T-helper 17 cell (primary cell): ENCODE data around the gene LACTBL1. TPM values are rescaled to one million over a fixed set of nuclear protein-coding genes. Genes with fewer than 3 reads are reported as not detected.
"Not testable (repeated sequence)": the region's sequence is repeated elsewhere in the genome, so short reads cannot be mapped to it uniquely, and the experiment has no call there.

Source experiments
- ATAC-seq: fragments of 150-1000 bp; cut with Tn5 transposase; 2 replicates; pipeline ENCODE4 v1.10.0; 2021; ENCODE audit warnings: mild to moderate bottlenecking, moderate library complexity
- DNase-seq, 3 donors: peaks; one replicate each; pipeline versions ENCODE4 v3.0.0 to v3.0.0-alpha.2; 2020 to 2021
- H3K9me3 ChIP-seq: one replicate; pipeline ENCODE4 v1.7.0; 2013; ENCODE audit warnings: low read length, mild to moderate bottlenecking; ENCODE audit not compliant: control insufficient read depth, poor library complexity, severe bottlenecking
- H3K27ac Mint-ChIP-seq: one replicate; pipeline ENCODE4 v1.8.0; 2022; ENCODE audit warnings: mild to moderate bottlenecking, moderate library complexity, mixed read lengths
- H3K27me3 Mint-ChIP-seq: one replicate; pipeline ENCODE4 v1.8.0; 2022; ENCODE audit warnings: mixed read lengths
- H3K36me3 Mint-ChIP-seq: one replicate; pipeline ENCODE4 v1.8.0; 2022; ENCODE audit warnings: low read depth, mixed read lengths
- H3K4me1 Mint-ChIP-seq: one replicate; pipeline ENCODE4 v1.8.0; 2022; ENCODE audit warnings: mild to moderate bottlenecking, mixed read lengths
- H3K4me3 Mint-ChIP-seq: one replicate; pipeline ENCODE4 v1.8.0; 2022; ENCODE audit warnings: mild to moderate bottlenecking, moderate library complexity, mixed read lengths
- total RNA-seq, 4 donors: library from RNA in 2 of 4; stranded (reverse) in 2 of 4; gene quantifications; one replicate each; pipeline ENCODE4 v1.2.3 and lab custom pipeline; 2022 to 2026

Gene LACTBL1
- total RNA-seq, 2 donors from 2014 or later = not detected

GRCh38 chr1:23000133-23000532 lies 27.5 kb upstream of the LACTBL1 start:
- H3K27ac Mint-ChIP-seq, H3K4me3 Mint-ChIP-seq, H3K4me1 Mint-ChIP-seq, DNase-seq, H3K9me3 ChIP-seq, H3K36me3 Mint-ChIP-seq, ATAC-seq, H3K27me3 Mint-ChIP-seq: not testable (repeated sequence)

GRCh38 chr1:22997528-22997927 lies 24.9 kb upstream of the LACTBL1 start:
- H3K27me3 Mint-ChIP-seq, H3K27ac Mint-ChIP-seq, H3K9me3 ChIP-seq, ATAC-seq, DNase-seq, H3K4me3 Mint-ChIP-seq, H3K4me1 Mint-ChIP-seq, H3K36me3 Mint-ChIP-seq: not testable (repeated sequence)

- H3K9me3 ChIP-seq = no peaks in the 10 kb centered on the region
- H3K27me3 Mint-ChIP-seq = no peaks in the 10 kb centered on the region
- H3K4me1 Mint-ChIP-seq = no peaks in the 10 kb centered on the region
- no peaks in the 10 kb centered on the region for H3K36me3 Mint-ChIP-seq
- no peak overlapping the region for H3K27ac Mint-ChIP-seq
- no peak overlapping the region for H3K4me3 Mint-ChIP-seq
- no peak for ATAC-seq
- DNase-seq = no peak
Observed at GRCh38 chr1:22995774-22996173, 23.1 kb upstream of the LACTBL1 start.

- not testable (repeated sequence) for DNase-seq, H3K9me3 ChIP-seq, ATAC-seq, H3K4me3 Mint-ChIP-seq, H3K36me3 Mint-ChIP-seq, H3K4me1 Mint-ChIP-seq, H3K27ac Mint-ChIP-seq
- peaks cover 18% of the 10 kb centered on the region for H3K27me3 Mint-ChIP-seq
Observed at GRCh38 chr1:22993220-22993795, 20.6 kb upstream of the LACTBL1 start.

GRCh38 chr1:22992384-22992783 lies 19.7 kb upstream of the LACTBL1 start:
- peaks cover 28% of the 10 kb centered on the region for H3K27me3 Mint-ChIP-seq
- DNase-seq, H3K36me3 Mint-ChIP-seq, H3K9me3 ChIP-seq, H3K4me1 Mint-ChIP-seq, H3K4me3 Mint-ChIP-seq, H3K27ac Mint-ChIP-seq, ATAC-seq: not testable (repeated sequence)

- ATAC-seq = no peak
- no peaks in the 10 kb centered on the region for H3K4me1 Mint-ChIP-seq
Observed at GRCh38 chr1:22983944-22984343, 11.3 kb upstream of the LACTBL1 start.

GRCh38 chr1:22980471-22980790 lies 7.8 kb upstream of the LACTBL1 start:
- H3K27ac Mint-ChIP-seq, DNase-seq: not testable (repeated sequence)

More at GRCh38 chr1:22983944-22984343, 11.3 kb upstream of the LACTBL1 start:
- DNase-seq = no peak
- no peak overlapping the region for H3K4me3 Mint-ChIP-seq
- no peak overlapping the region for H3K27ac Mint-ChIP-seq
- no peaks in the 10 kb centered on the region for H3K36me3 Mint-ChIP-seq
- H3K9me3 ChIP-seq = no peaks in the 10 kb centered on the region
- peaks cover 48% of the 10 kb centered on the region for H3K27me3 Mint-ChIP-seq

GRCh38 chr1:22978299-22978698 lies 5.6 kb upstream of the LACTBL1 start:
- peaks cover 7% of the 10 kb centered on the region for H3K4me1 Mint-ChIP-seq
- H3K9me3 ChIP-seq = no peaks in the 10 kb centered on the region
- no peaks in the 10 kb centered on the region for H3K36me3 Mint-ChIP-seq
- H3K27me3 Mint-ChIP-seq = peaks cover 49% of the 10 kb centered on the region
- no peak for DNase-seq
- ATAC-seq = no peak
- no peak overlapping the region for H3K4me3 Mint-ChIP-seq
- H3K27ac Mint-ChIP-seq = no peak overlapping the region

More at GRCh38 chr1:22980471-22980790, 7.8 kb upstream of the LACTBL1 start:
- not testable (repeated sequence) for ATAC-seq, H3K36me3 Mint-ChIP-seq, H3K4me1 Mint-ChIP-seq, H3K4me3 Mint-ChIP-seq, H3K9me3 ChIP-seq
- H3K27me3 Mint-ChIP-seq = peaks cover 42% of the 10 kb centered on the region

- Mint-ChIP-seq H3K27ac (no peak overlapping the region), H3K36me3 (no peaks in the 10 kb centered on the region), H3K27me3 (peaks cover 54% of the 10 kb centered on the region), H3K4me3 (no peak overlapping the region), H3K4me1 (peaks cover 11% of the 10 kb centered on the region)
- no peaks in the 10 kb centered on the region for H3K9me3 ChIP-seq
- DNase-seq (peak in 1 of 3 donors; percentile 21), ATAC-seq (peak; percentile 89)
Observed at GRCh38 chr1:22976461-22977243, 4.0 kb upstream of the LACTBL1 start.

GRCh38 chr1:22976127-22976460 lies 3.4 kb upstream of the LACTBL1 start:
- H3K27ac Mint-ChIP-seq = no peak overlapping the region
- peaks cover 11% of the 10 kb centered on the region for H3K4me1 Mint-ChIP-seq
- peaks cover 54% of the 10 kb centered on the region for H3K27me3 Mint-ChIP-seq
- DNase-seq (no peak), ATAC-seq (no peak)
- no peaks in the 10 kb centered on the region for H3K9me3 ChIP-seq
- no peak overlapping the region for H3K4me3 Mint-ChIP-seq
- H3K36me3 Mint-ChIP-seq = no peaks in the 10 kb centered on the region

GRCh38 chr1:22975694-22976093 lies 3.0 kb upstream of the LACTBL1 start:
- H3K36me3 Mint-ChIP-seq = no peaks in the 10 kb centered on the region
- H3K27me3 Mint-ChIP-seq = peaks cover 56% of the 10 kb centered on the region
- H3K27ac Mint-ChIP-seq = no peak overlapping the region
- no peak for DNase-seq
- no peak for ATAC-seq
- H3K4me1 Mint-ChIP-seq = peaks cover 11% of the 10 kb centered on the region
- no peaks in the 10 kb centered on the region for H3K9me3 ChIP-seq
- H3K4me3 Mint-ChIP-seq = no peak overlapping the region

- Mint-ChIP-seq H3K36me3 (peaks cover 7% of the 10 kb centered on the region), H3K4me3 (no peak overlapping the region), H3K4me1 (peaks cover 10% of the 10 kb centered on the region), H3K27ac (no peak overlapping the region), H3K27me3 (peaks cover 83% of the 10 kb centered on the region)
- no peak for ATAC-seq
- no peak for DNase-seq
- no peaks in the 10 kb centered on the region for H3K9me3 ChIP-seq
Observed at GRCh38 chr1:22971611-22972405, 858 bp downstream of the LACTBL1 start.

- Mint-ChIP-seq H3K36me3 (peaks cover 7% of the 10 kb centered on the region), H3K4me3 (no peak overlapping the region), H3K27me3 (peaks cover 77% of the 10 kb centered on the region), H3K4me1 (peaks cover 6% of the 10 kb centered on the region), H3K27ac (no peak overlapping the region)
- ATAC-seq (no peak), DNase-seq (no peak)
- peaks cover 2% of the 10 kb centered on the region for H3K9me3 ChIP-seq
Observed at GRCh38 chr1:22971161-22971560, 1.5 kb downstream of the LACTBL1 start.
